GM10248 (cell line): ENCODE measurements around the gene OR10A7.

Source experiments
- CTCF ChIA-PET: fragments of 300-600 bp; sonication (Branson Sonifier 250); formaldehyde crosslinking; extraction: SDS; loops from one replicate; lab custom pipeline; 2021; ENCODE audit warnings: antibody characterized with exemption; lab: Yijun Ruan, JAX
- POLR2A ChIA-PET: fragments of 350-650 bp; sonication (Branson Sonifier 250); formaldehyde crosslinking; extraction: SDS; loops from one replicate; lab custom pipeline; 2020; ENCODE audit warnings: antibody characterized with exemption; lab: Yijun Ruan, JAX
- DNase-seq: peaks from one replicate; pipeline ENCODE4 v3.0.0; 2012; ENCODE audit errors: extremely low spot score
- CTCF ChIP-seq: IDR thresholded peaks from 2 replicates; pipeline ENCODE4 v1.5.1; 2012; ENCODE audit warnings: mild to moderate bottlenecking, low read depth; ENCODE audit errors: extremely low read depth, missing control alignments, control extremely low read depth

The OR10A7 gene

GRCh38 chr12:55253281-55253680, 32.5 kb downstream of the OR10A7 start:
- no peak for DNase-seq
- ChIA-PET CTCF (interaction anchor here (0.8 kb wide), 1 partner anchor 9 kb away, joined by 3 read pairs; the partner anchor contains the start of gene OR6C74), POLR2A (no interaction called here)
- TF ChIP-seq CTCF, result no peak

- no peak for TF ChIP-seq CTCF
- no peak for DNase-seq
- POLR2A ChIA-PET, result no interaction called here
- CTCF ChIA-PET, result no interaction called here
Measured at GRCh38 chr12:55256831-55257230, 36.0 kb downstream of the OR10A7 start.

GRCh38 chr12:55258303-55258702, 37.5 kb downstream of the OR10A7 start:
- CTCF ChIA-PET, result no interaction called here
- TF ChIP-seq CTCF, result no peak
- DNase-seq, result no peak
- POLR2A ChIA-PET, result no interaction called here
